Measurements from ENCODE around the gene NLGN1. TPM values are rescaled to one million over a fixed set of nuclear protein-coding genes. Genes with fewer than 3 reads are reported as not detected.

The NLGN1 gene
- polyA plus RNA-seq, 1 donor from 2014 or later: 2.7 TPM

GRCh38 chr3:174028673-174029072 is 631.1 kb downstream of the NLGN1 start:
- H4K20me1 ChIP-seq (ENCODE audit: insufficient read depth): no peaks in the 10 kb centered on the region
- no peak for TF ChIP-seq RAD21 (conservative IDR thresholded peaks at IDR 0.05)
- no peak for TF ChIP-seq EP300 (conservative IDR thresholded peaks at IDR 0.05; ENCODE audit: poor library complexity, severe bottlenecking)
- no peak for TF ChIP-seq EZH2 (IDR thresholded peaks at IDR 0.05; ENCODE audit: borderline replicate concordance, insufficient read depth, low read length, poor library complexity, severe bottlenecking)
- TF ChIP-seq REST (IDR thresholded peaks at IDR 0.05; ENCODE audit: borderline replicate concordance): no peak
- no peak for TF ChIP-seq MXI1 (conservative IDR thresholded peaks at IDR 0.05; ENCODE audit: poor library complexity, severe bottlenecking)
- no peak for TF ChIP-seq SMC3 (conservative IDR thresholded peaks at IDR 0.05; ENCODE audit: poor library complexity)
- TF ChIP-seq TAF1 (IDR thresholded peaks at IDR 0.05; ENCODE audit: low read depth): no peak
- TF ChIP-seq CTCF (IDR thresholded peaks at IDR 0.05; ENCODE audit: poor library complexity, severe bottlenecking): no peak
- no peaks in the 10 kb centered on the region for H3K36me3 ChIP-seq (ENCODE audit: insufficient read depth, low read length)
- H3K79me2 ChIP-seq (replicated peaks; ENCODE audit: insufficient read depth, low read length): no peaks in the 10 kb centered on the region
- no peaks in the 10 kb centered on the region for H3K27me3 ChIP-seq (ENCODE audit: insufficient read depth, low read depth, low read length)
- no peaks in the 10 kb centered on the region for H3K9me2 ChIP-seq (ENCODE audit: insufficient read depth, low read length)
- H2AFZ ChIP-seq (ENCODE audit: low read depth, low read length): no peak overlapping the region
- no peaks in the 10 kb centered on the region for H3F3A ChIP-seq (ENCODE audit: insufficient read depth, low read length, poor library complexity, severe bottlenecking)
- peaks cover 11% of the 10 kb centered on the region for H3K9me3 ChIP-seq (ENCODE audit: low read length)
- H3K9ac ChIP-seq (ENCODE audit: low read length): no peak overlapping the region
- no peak overlapping the region for H3K4me3 ChIP-seq (ENCODE audit: low read length)
- no peak overlapping the region for H3K4me2 ChIP-seq (ENCODE audit: low read length)
- no peak overlapping the region for H3K27ac ChIP-seq (ENCODE audit: low read length)

- Histone ChIP-seq H3K27ac (ENCODE audit: low read length) (no peak overlapping the region), H3K27me3 (ENCODE audit: insufficient read depth, low read depth, low read length) (no peaks in the 10 kb centered on the region), H3K4me3 (ENCODE audit: low read length) (no peak overlapping the region), H3K9me2 (ENCODE audit: insufficient read depth, low read length) (no peaks in the 10 kb centered on the region), H4K20me1 (ENCODE audit: insufficient read depth) (no peaks in the 10 kb centered on the region), H3K79me2 (replicated peaks; ENCODE audit: insufficient read depth, low read length) (no peaks in the 10 kb centered on the region), H3K4me2 (ENCODE audit: low read length) (no peak overlapping the region), H3F3A (ENCODE audit: insufficient read depth, low read length, poor library complexity, severe bottlenecking) (no peaks in the 10 kb centered on the region), H3K36me3 (ENCODE audit: insufficient read depth, low read length) (no peaks in the 10 kb centered on the region), H3K9me3 (ENCODE audit: low read length) (peaks cover 5% of the 10 kb centered on the region), H2AFZ (ENCODE audit: low read depth, low read length) (no peak overlapping the region), H3K9ac (ENCODE audit: low read length) (no peak overlapping the region)
- TF ChIP-seq POLR2AphosphoS5 (IDR thresholded peaks at IDR 0.05) (no peak), TAF1 (IDR thresholded peaks at IDR 0.05; ENCODE audit: low read depth) (no peak), MXI1 (conservative IDR thresholded peaks at IDR 0.05; ENCODE audit: poor library complexity, severe bottlenecking) (no peak), RAD21 (conservative IDR thresholded peaks at IDR 0.05) (no peak), REST (IDR thresholded peaks at IDR 0.05; ENCODE audit: borderline replicate concordance) (no peak), CTCF (IDR thresholded peaks at IDR 0.05; ENCODE audit: poor library complexity, severe bottlenecking) (no peak), EP300 (conservative IDR thresholded peaks at IDR 0.05; ENCODE audit: poor library complexity, severe bottlenecking) (no peak), SMC3 (conservative IDR thresholded peaks at IDR 0.05; ENCODE audit: poor library complexity) (no peak), EZH2 (IDR thresholded peaks at IDR 0.05; ENCODE audit: borderline replicate concordance, insufficient read depth, low read length, poor library complexity, severe bottlenecking) (no peak)
Observed at GRCh38 chr3:174035328-174035886, 637.9 kb downstream of the NLGN1 start.

Measured in neural cell (in vitro differentiated cells).